Breast epithelium (tissue), 4 donors: ENCODE results near the gene CAV2. TPM values are rescaled to one million over a fixed set of nuclear protein-coding genes. Genes with fewer than 3 reads are reported as not detected.
A peak's percentile ranks its signal among the peaks of the same experiment; 100 is the strongest.

Source experiments
- DNase-seq, 2 donors: peaks; one replicate each; pipeline ENCODE4 v3.0.0-alpha.2; 2019; ENCODE audit warnings: low spot score in 2 of 2
- H3K27ac ChIP-seq, 2 donors: fragments of 200-600 bp; sonication (generic) in 1 of 2; one replicate each; pipeline ENCODE4 v1.5.1; 2016 to 2019; ENCODE audit warnings: mild to moderate bottlenecking in 1 of 2
- H3K27me3 ChIP-seq, 2 donors: fragments of 200-600 bp; sonication (generic) in 1 of 2; one replicate each; pipeline versions ENCODE4 v1.5.1 to v1.6.0; 2017 to 2019; ENCODE audit warnings: control low read depth in 1 of 2, mild to moderate bottlenecking in 1 of 2
- H3K36me3 ChIP-seq: fragments of 200-600 bp; one replicate; pipeline ENCODE4 v1.5.1; 2019
- H3K4me1 ChIP-seq, 2 donors: fragments of 200-600 bp; sonication (generic); one replicate each; pipeline ENCODE4 v1.5.1; 2016 to 2019; ENCODE audit warnings: control low read depth in 1 of 2
- H3K4me3 ChIP-seq, 3 donors: fragments of 200-600 bp; sonication (generic); 1 replicate in 2 of 3; 2 replicates in 1 of 3; pipeline ENCODE4 v1.5.1; 2016 to 2019; ENCODE audit warnings: mild to moderate bottlenecking in 3 of 3, moderate library complexity in 2 of 3
- H3K9me3 ChIP-seq, 2 donors: fragments of 200-600 bp; sonication (generic) in 1 of 2; one replicate each; pipeline ENCODE4 v1.5.1; 2016 to 2019; ENCODE audit warnings: control low read depth in 1 of 2
- CTCF ChIP-seq, 3 donors: fragments of 450-650 bp; IDR thresholded peaks; one replicate each; pipeline ENCODE4 v1.5.1; 2016 to 2017; ENCODE audit warnings: antibody characterized with exemption in 3 of 3, mild to moderate bottlenecking in 3 of 3, moderate library complexity in 3 of 3
- POLR2A ChIP-seq: fragments of 450-650 bp; IDR thresholded peaks from one replicate; pipeline ENCODE4 v1.6.1; 2016; ENCODE audit warnings: antibody characterized with exemption, mild to moderate bottlenecking, moderate library complexity
- POLR2AphosphoS5 ChIP-seq, 3 donors: sonication (generic); formaldehyde crosslinking; IDR thresholded peaks; one replicate each; pipeline ENCODE4 v1.6.1; 2017; ENCODE audit warnings: antibody characterized with exemption in 3 of 3
- intact Hi-C: fragments of 100-400 bp; cut with DNase I; formaldehyde crosslinking; loops from one replicate; pipeline ENCODE4 v1.15.1; 2023; ENCODE audit warnings: low total_unique reads
- total RNA-seq, 3 donors: library from RNA; depleted of rRNA; stranded (reverse); fragments of >200 nt; gene quantifications; one replicate each; pipeline ENCODE4 v1.1.0, GENCODE V29; 2016

CAV2 gene
- total RNA-seq, 3 donors from 2014 or later: 63.3 to 311 (median 97.6) TPM

GRCh38 chr7:116494472-116494871, 5.1 kb upstream of the CAV2 start:
- DNase-seq: no peak
- H3K9me3 ChIP-seq: no peaks in the 10 kb centered on the region
- no peak overlapping the region for H3K27ac ChIP-seq
- intact Hi-C loops: no loop called here
- H3K27me3 ChIP-seq: no peaks in the 10 kb centered on the region
- H3K36me3 ChIP-seq: no peaks in the 10 kb centered on the region
- TF ChIP-seq CTCF (IDR thresholded peaks at IDR 0.05): no peak
- TF ChIP-seq POLR2A: no peak
- no peak for TF ChIP-seq POLR2AphosphoS5 (IDR thresholded peaks at IDR 0.05)
- no peaks in the 10 kb centered on the region for H3K4me1 ChIP-seq
- H3K4me3 ChIP-seq: no peak overlapping the region

GRCh38 chr7:116495736-116496135, 3.8 kb upstream of the CAV2 start:
- no peak overlapping the region for H3K4me3 ChIP-seq
- intact Hi-C loops: no loop called here
- no peaks in the 10 kb centered on the region for H3K27me3 ChIP-seq
- no peak for DNase-seq
- no peaks in the 10 kb centered on the region for H3K9me3 ChIP-seq
- no peaks in the 10 kb centered on the region for H3K4me1 ChIP-seq
- no peak overlapping the region for H3K27ac ChIP-seq
- no peak for TF ChIP-seq CTCF (IDR thresholded peaks at IDR 0.05)
- no peak for TF ChIP-seq POLR2AphosphoS5 (IDR thresholded peaks at IDR 0.05)
- TF ChIP-seq POLR2A: no peak
- H3K36me3 ChIP-seq: no peaks in the 10 kb centered on the region

- Histone ChIP-seq H3K36me3 (no peaks in the 10 kb centered on the region), H3K9me3 (no peaks in the 10 kb centered on the region), H3K27me3 (no peaks in the 10 kb centered on the region), H3K4me3 (no peak overlapping the region), H3K27ac (no peak overlapping the region), H3K4me1 (no peaks in the 10 kb centered on the region)
- no peak for DNase-seq
- no peak for TF ChIP-seq POLR2A
- no peak for TF ChIP-seq POLR2AphosphoS5 (IDR thresholded peaks at IDR 0.05)
- TF ChIP-seq CTCF (IDR thresholded peaks at IDR 0.05): no peak
- intact Hi-C loops: no loop called here
Measured at GRCh38 chr7:116496653-116497052, 2.9 kb upstream of the CAV2 start.

- Histone ChIP-seq H3K27ac (no peak overlapping the region), H3K4me1 (no peaks in the 10 kb centered on the region), H3K4me3 (no peak overlapping the region), H3K27me3 (no peaks in the 10 kb centered on the region), H3K36me3 (no peaks in the 10 kb centered on the region), H3K9me3 (no peaks in the 10 kb centered on the region)
- DNase-seq: no peak
- TF ChIP-seq POLR2A: no peak
- TF ChIP-seq POLR2AphosphoS5 (IDR thresholded peaks at IDR 0.05): no peak
- no peak for TF ChIP-seq CTCF (IDR thresholded peaks at IDR 0.05)
- intact Hi-C loops: no loop called here
Measured at GRCh38 chr7:116497708-116498107, 1.8 kb upstream of the CAV2 start.

- DNase-seq: peak; percentile 52 to 87
- Histone ChIP-seq H3K4me1 (no peaks in the 10 kb centered on the region), H3K36me3 (no peaks in the 10 kb centered on the region), H3K4me3 (peak overlapping the region; percentile 80 to 95 (median 81)), H3K27ac (peak overlapping the region; percentile 97 to 98), H3K27me3 (no peaks in the 10 kb centered on the region), H3K9me3 (no peaks in the 10 kb centered on the region)
- TF ChIP-seq POLR2AphosphoS5 (IDR thresholded peaks at IDR 0.05): peak in 1 of 3 donors; percentile 18
- TF ChIP-seq CTCF (IDR thresholded peaks at IDR 0.05): no peak
- intact Hi-C loops: no loop called here
Measured at GRCh38 chr7:116500078-116500853, 728 bp downstream of the CAV2 start.
